Measurements from ENCODE around the gene COG5.

COG5 gene

DNA sequence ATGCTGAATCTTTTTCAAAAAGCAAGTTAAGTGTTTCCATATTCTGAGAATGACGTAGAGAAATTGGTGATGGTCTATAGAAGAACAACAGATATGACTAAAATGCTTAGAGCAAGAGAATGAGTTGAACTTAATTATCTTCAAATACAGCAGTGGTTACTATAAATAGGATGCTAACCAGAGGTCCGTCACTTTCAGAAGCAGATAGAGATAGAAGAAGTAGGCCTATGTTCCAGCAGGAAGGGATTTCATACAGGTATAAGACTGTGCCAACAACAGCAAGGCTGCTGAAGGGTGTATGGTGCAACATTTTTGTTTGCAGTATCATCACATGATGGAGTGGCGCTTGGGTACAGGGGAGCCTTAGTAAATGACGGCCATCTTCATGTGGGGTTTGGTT is 326.3 kb downstream of the COG5 start:
- Histone ChIP-seq H3K56ac (ENCODE audit: low read length) (no peak overlapping the region), H3K4me2 (ENCODE audit: low read length) (no peak overlapping the region), H3K27ac (ENCODE audit: low read depth, low read length) (no peak overlapping the region), H2BK120ac (ENCODE audit: low read depth, low read length) (no peak overlapping the region), H3K27me3 (ENCODE audit: insufficient read depth, low read length, poor library complexity) (no peaks in the 10 kb centered on the region), H3K79me2 (ENCODE audit: control insufficient read depth, insufficient read depth, low read length) (no peaks in the 10 kb centered on the region), H3K79me1 (ENCODE audit: low read length) (no peaks in the 10 kb centered on the region), H3K36me3 (ENCODE audit: control insufficient read depth, insufficient read depth, low read length) (no peaks in the 10 kb centered on the region), H3K4ac (ENCODE audit: low read depth, low read length) (no peak overlapping the region), H4K5ac (ENCODE audit: low read length) (no peak overlapping the region), H3K18ac (ENCODE audit: low read length) (no peak overlapping the region), H2BK5ac (ENCODE audit: low read length) (no peak overlapping the region), H4K8ac (ENCODE audit: low read depth, low read length) (no peak overlapping the region), H3K4me3 (ENCODE audit: low read length) (no peak overlapping the region), H2BK15ac (replicated peaks; ENCODE audit: low read depth) (no peak overlapping the region), H3K4me1 (ENCODE audit: control insufficient read depth, low read depth, low read length) (peaks cover 2% of the 10 kb centered on the region), H3K9ac (ENCODE audit: low read length) (no peak overlapping the region), H3K23ac (ENCODE audit: low read length) (no peak overlapping the region), H2AK5ac (ENCODE audit: low read length) (no peak overlapping the region)
- DNase-seq, result no peak
- WGBS (ENCODE audit: extremely low coverage, insufficient coverage, low lambda C conversion rate), result no CpG with 5 or more reads among the region's 4 CpGs

DNA sequence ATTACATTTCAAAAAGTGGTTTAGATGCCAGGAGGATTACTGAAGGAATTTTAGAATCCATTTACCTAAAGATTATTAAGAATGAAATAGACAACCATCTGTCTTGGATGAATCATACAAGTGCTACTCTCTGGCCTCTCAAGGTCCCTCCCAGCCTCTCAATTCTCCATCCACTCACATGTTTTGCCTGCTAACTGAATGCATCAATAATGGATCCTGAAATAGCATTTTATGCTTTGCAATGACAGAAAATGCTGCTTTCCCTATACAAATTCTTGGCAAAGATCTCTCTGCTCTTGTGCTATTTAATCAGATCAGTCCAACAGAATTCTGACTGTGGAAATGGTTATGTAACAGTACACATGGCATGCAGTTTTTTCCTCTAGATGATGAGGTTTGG is 326.9 kb downstream of the COG5 start:
- Histone ChIP-seq H3K4ac (ENCODE audit: low read depth, low read length) (no peak overlapping the region), H3K27ac (ENCODE audit: low read depth, low read length) (no peak overlapping the region), H3K18ac (ENCODE audit: low read length) (no peak overlapping the region), H2BK120ac (ENCODE audit: low read depth, low read length) (no peak overlapping the region), H3K23ac (ENCODE audit: low read length) (no peak overlapping the region), H2BK15ac (replicated peaks; ENCODE audit: low read depth) (no peak overlapping the region), H3K79me1 (ENCODE audit: low read length) (no peaks in the 10 kb centered on the region), H4K5ac (ENCODE audit: low read length) (no peak overlapping the region), H2AK5ac (ENCODE audit: low read length) (no peak overlapping the region), H3K27me3 (ENCODE audit: insufficient read depth, low read length, poor library complexity) (no peaks in the 10 kb centered on the region), H3K79me2 (ENCODE audit: control insufficient read depth, insufficient read depth, low read length) (no peaks in the 10 kb centered on the region), H3K36me3 (ENCODE audit: control insufficient read depth, insufficient read depth, low read length) (no peaks in the 10 kb centered on the region), H2BK5ac (ENCODE audit: low read length) (no peak overlapping the region), H3K4me1 (ENCODE audit: control insufficient read depth, low read depth, low read length) (peaks cover 2% of the 10 kb centered on the region), H3K9ac (ENCODE audit: low read length) (no peak overlapping the region), H3K56ac (ENCODE audit: low read length) (no peak overlapping the region), H3K4me2 (ENCODE audit: low read length) (no peak overlapping the region), H3K4me3 (ENCODE audit: low read length) (no peak overlapping the region), H4K8ac (ENCODE audit: low read depth, low read length) (no peak overlapping the region)
- DNase-seq, result no peak

DNA sequence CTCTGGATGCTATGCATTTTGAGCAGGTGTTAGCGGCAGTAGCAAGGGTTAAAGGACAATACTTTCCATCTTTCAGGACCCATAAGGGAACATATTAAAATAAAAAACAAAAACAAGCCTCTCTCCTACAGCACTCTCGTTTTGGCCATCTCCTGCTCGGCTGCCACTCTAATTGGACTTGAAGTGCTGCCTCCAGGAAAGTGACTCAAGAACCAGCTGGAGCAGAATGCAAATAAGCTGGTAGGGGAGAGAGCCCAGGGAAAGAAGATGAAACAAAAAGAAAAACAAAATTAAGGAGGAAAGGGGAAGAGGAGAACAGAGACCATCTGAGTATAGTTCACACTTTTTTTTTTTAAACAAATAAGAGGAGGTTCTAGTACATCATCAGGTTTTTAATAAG is 329.3 kb downstream of the COG5 start:
- Histone ChIP-seq H3K23ac (ENCODE audit: low read length) (no peak overlapping the region), H3K27me3 (ENCODE audit: insufficient read depth, low read length, poor library complexity) (no peaks in the 10 kb centered on the region), H3K4me3 (ENCODE audit: low read length) (no peak overlapping the region), H2BK5ac (ENCODE audit: low read length) (no peak overlapping the region), H2BK15ac (replicated peaks; ENCODE audit: low read depth) (no peak overlapping the region), H2BK120ac (ENCODE audit: low read depth, low read length) (no peak overlapping the region), H3K36me3 (ENCODE audit: control insufficient read depth, insufficient read depth, low read length) (no peaks in the 10 kb centered on the region), H3K79me2 (ENCODE audit: control insufficient read depth, insufficient read depth, low read length) (no peaks in the 10 kb centered on the region), H4K5ac (ENCODE audit: low read length) (no peak overlapping the region), H3K9ac (ENCODE audit: low read length) (no peak overlapping the region), H3K4ac (ENCODE audit: low read depth, low read length) (no peak overlapping the region), H3K27ac (ENCODE audit: low read depth, low read length) (no peak overlapping the region), H3K4me2 (ENCODE audit: low read length) (no peak overlapping the region), H3K18ac (ENCODE audit: low read length) (no peak overlapping the region), H2AK5ac (ENCODE audit: low read length) (no peak overlapping the region), H4K8ac (ENCODE audit: low read depth, low read length) (no peak overlapping the region), H3K56ac (ENCODE audit: low read length) (no peak overlapping the region), H3K4me1 (ENCODE audit: control insufficient read depth, low read depth, low read length) (peaks cover 4% of the 10 kb centered on the region), H3K79me1 (ENCODE audit: low read length) (no peaks in the 10 kb centered on the region)
- peak; percentile 16 for DNase-seq
- WGBS (ENCODE audit: extremely low coverage, insufficient coverage, low lambda C conversion rate), result no CpG with 5 or more reads among the region's 3 CpGs

DNA sequence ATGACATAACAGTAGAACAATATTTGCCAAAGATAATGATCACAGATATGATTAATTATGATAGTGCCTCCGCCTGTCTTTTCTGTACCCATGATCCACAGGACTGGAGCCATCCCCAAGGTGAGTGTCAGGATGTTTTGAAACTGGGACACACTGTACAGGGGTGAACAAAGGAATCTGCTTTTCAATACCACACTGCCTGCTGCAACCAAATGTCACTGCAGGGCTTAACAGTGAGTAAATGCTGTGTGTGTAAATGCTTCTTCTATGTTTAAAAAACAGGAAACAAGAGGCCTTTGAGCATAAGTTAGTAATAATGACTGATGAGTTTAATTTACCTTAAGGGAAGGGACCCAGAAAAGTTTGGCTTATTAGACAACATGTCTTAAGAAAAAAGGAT is 329.7 kb downstream of the COG5 start:
- H3K79me1 ChIP-seq (ENCODE audit: low read length), result no peaks in the 10 kb centered on the region
- no peak overlapping the region for H3K4ac ChIP-seq (ENCODE audit: low read depth, low read length)
- H3K27me3 ChIP-seq (ENCODE audit: insufficient read depth, low read length, poor library complexity), result no peaks in the 10 kb centered on the region
- H3K4me3 ChIP-seq (ENCODE audit: low read length), result no peak overlapping the region
- no peak overlapping the region for H2BK5ac ChIP-seq (ENCODE audit: low read length)
- no peak overlapping the region for H3K9ac ChIP-seq (ENCODE audit: low read length)
- H2BK15ac ChIP-seq (replicated peaks; ENCODE audit: low read depth), result no peak overlapping the region
- no peak overlapping the region for H3K18ac ChIP-seq (ENCODE audit: low read length)
- WGBS (ENCODE audit: extremely low coverage, insufficient coverage, low lambda C conversion rate), result no CpG with 5 or more reads among the region's 1 CpG
- H4K8ac ChIP-seq (ENCODE audit: low read depth, low read length), result no peak overlapping the region
- H3K36me3 ChIP-seq (ENCODE audit: control insufficient read depth, insufficient read depth, low read length), result no peaks in the 10 kb centered on the region
- H2BK120ac ChIP-seq (ENCODE audit: low read depth, low read length), result no peak overlapping the region
- H2AK5ac ChIP-seq (ENCODE audit: low read length), result no peak overlapping the region
- H3K79me2 ChIP-seq (ENCODE audit: control insufficient read depth, insufficient read depth, low read length), result no peaks in the 10 kb centered on the region
- H3K4me2 ChIP-seq (ENCODE audit: low read length), result no peak overlapping the region
- H3K23ac ChIP-seq (ENCODE audit: low read length), result no peak overlapping the region
- no peak overlapping the region for H4K5ac ChIP-seq (ENCODE audit: low read length)
- no peak overlapping the region for H3K56ac ChIP-seq (ENCODE audit: low read length)
- H3K4me1 ChIP-seq (ENCODE audit: control insufficient read depth, low read depth, low read length), result peaks cover 4% of the 10 kb centered on the region
- no peak for DNase-seq
- H3K27ac ChIP-seq (ENCODE audit: low read depth, low read length), result no peak overlapping the region

DNA sequence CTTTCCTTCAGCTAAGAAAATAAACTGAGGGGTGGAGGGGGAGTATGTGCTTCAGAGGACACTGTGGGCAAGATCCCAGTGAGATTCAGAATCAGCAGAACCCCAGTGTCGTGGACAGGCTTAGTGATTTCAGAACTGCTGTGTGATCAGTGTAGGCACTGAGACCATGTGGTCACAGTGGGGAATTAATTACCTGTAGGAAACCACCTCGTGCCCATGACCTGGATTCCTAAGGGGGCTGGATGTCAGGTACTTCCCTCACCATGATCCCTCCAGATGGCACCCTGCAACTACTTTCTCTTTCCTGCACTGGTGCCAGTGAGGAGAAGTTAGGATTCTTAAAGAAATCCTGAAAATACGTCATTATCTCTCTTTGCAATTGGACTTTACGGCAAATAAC is 330.5 kb downstream of the COG5 start:
- DNase-seq, result peak; percentile 40
- H3K4me1 ChIP-seq (ENCODE audit: control insufficient read depth, low read depth, low read length), result peaks cover 4% of the 10 kb centered on the region
- no peak overlapping the region for H3K23ac ChIP-seq (ENCODE audit: low read length)
- no peak overlapping the region for H3K4me3 ChIP-seq (ENCODE audit: low read length)
- H4K8ac ChIP-seq (ENCODE audit: low read depth, low read length), result no peak overlapping the region
- no peaks in the 10 kb centered on the region for H3K79me2 ChIP-seq (ENCODE audit: control insufficient read depth, insufficient read depth, low read length)
- H3K27ac ChIP-seq (ENCODE audit: low read depth, low read length), result no peak overlapping the region
- H3K9ac ChIP-seq (ENCODE audit: low read length), result no peak overlapping the region
- no peak overlapping the region for H3K4me2 ChIP-seq (ENCODE audit: low read length)
- no peak overlapping the region for H2BK120ac ChIP-seq (ENCODE audit: low read depth, low read length)
- H2AK5ac ChIP-seq (ENCODE audit: low read length), result no peak overlapping the region
- no CpG with 5 or more reads among the region's 4 CpGs for WGBS (ENCODE audit: extremely low coverage, insufficient coverage, low lambda C conversion rate)
- no peak overlapping the region for H3K18ac ChIP-seq (ENCODE audit: low read length)
- no peak overlapping the region for H2BK5ac ChIP-seq (ENCODE audit: low read length)
- no peaks in the 10 kb centered on the region for H3K27me3 ChIP-seq (ENCODE audit: insufficient read depth, low read length, poor library complexity)
- no peak overlapping the region for H4K5ac ChIP-seq (ENCODE audit: low read length)
- no peak overlapping the region for H3K4ac ChIP-seq (ENCODE audit: low read depth, low read length)
- H3K56ac ChIP-seq (ENCODE audit: low read length), result no peak overlapping the region
- H3K79me1 ChIP-seq (ENCODE audit: low read length), result no peaks in the 10 kb centered on the region
- no peak overlapping the region for H2BK15ac ChIP-seq (replicated peaks; ENCODE audit: low read depth)
- no peaks in the 10 kb centered on the region for H3K36me3 ChIP-seq (ENCODE audit: control insufficient read depth, insufficient read depth, low read length)

DNA sequence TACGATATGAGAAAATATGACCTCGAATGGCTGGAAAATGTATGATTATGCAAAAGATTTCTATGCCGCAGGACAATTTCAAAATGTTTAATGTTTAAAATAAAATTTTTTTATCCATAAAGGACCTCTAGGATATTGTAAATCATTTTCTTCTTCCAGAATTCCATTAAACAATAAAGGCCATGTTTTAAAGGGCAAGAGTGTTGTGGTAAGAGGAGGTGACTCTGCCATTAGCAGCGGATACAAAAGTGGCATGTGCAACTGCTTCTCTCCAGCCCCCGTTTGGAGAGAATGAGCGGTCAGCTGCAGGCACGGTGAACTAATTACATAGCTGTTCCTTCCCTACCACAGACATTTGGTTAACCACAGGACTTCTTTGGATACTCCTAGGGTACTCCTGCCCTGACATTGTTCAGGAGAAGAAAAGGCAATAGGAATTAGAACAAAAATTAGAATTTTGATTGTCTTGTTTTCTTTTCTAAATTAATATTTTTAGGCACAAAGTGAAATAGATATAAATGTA is 331.1 kb downstream of the COG5 start:
- no peaks in the 10 kb centered on the region for H3K79me1 ChIP-seq (ENCODE audit: low read length)
- H3K4me2 ChIP-seq (ENCODE audit: low read length), result no peak overlapping the region
- no peak overlapping the region for H3K23ac ChIP-seq (ENCODE audit: low read length)
- H2BK5ac ChIP-seq (ENCODE audit: low read length), result no peak overlapping the region
- peaks cover 4% of the 10 kb centered on the region for H3K4me1 ChIP-seq (ENCODE audit: control insufficient read depth, low read depth, low read length)
- no peak overlapping the region for H3K4ac ChIP-seq (ENCODE audit: low read depth, low read length)
- no peak overlapping the region for H3K27ac ChIP-seq (ENCODE audit: low read depth, low read length)
- H3K4me3 ChIP-seq (ENCODE audit: low read length), result no peak overlapping the region
- no CpG with 5 or more reads among the region's 7 CpGs for WGBS (ENCODE audit: extremely low coverage, insufficient coverage, low lambda C conversion rate)
- H2AK5ac ChIP-seq (ENCODE audit: low read length), result no peak overlapping the region
- H4K5ac ChIP-seq (ENCODE audit: low read length), result no peak overlapping the region
- H2BK120ac ChIP-seq (ENCODE audit: low read depth, low read length), result no peak overlapping the region
- H2BK15ac ChIP-seq (replicated peaks; ENCODE audit: low read depth), result no peak overlapping the region
- no peak overlapping the region for H3K18ac ChIP-seq (ENCODE audit: low read length)
- no peak overlapping the region for H4K8ac ChIP-seq (ENCODE audit: low read depth, low read length)
- H3K9ac ChIP-seq (ENCODE audit: low read length), result no peak overlapping the region
- H3K27me3 ChIP-seq (ENCODE audit: insufficient read depth, low read length, poor library complexity), result no peaks in the 10 kb centered on the region
- no peak overlapping the region for H3K56ac ChIP-seq (ENCODE audit: low read length)
- H3K79me2 ChIP-seq (ENCODE audit: control insufficient read depth, insufficient read depth, low read length), result no peaks in the 10 kb centered on the region
- H3K36me3 ChIP-seq (ENCODE audit: control insufficient read depth, insufficient read depth, low read length), result no peaks in the 10 kb centered on the region
- no peak for DNase-seq

Data from mesendoderm (in vitro differentiated cells).